NCI-H510A treated with DMSO at 0.1 percent for 48 hours (cell line): Measurements from ENCODE around the gene CDC42BPB.
"Not testable (repeated sequence)": the region's sequence is repeated elsewhere in the genome, so short reads cannot be mapped to it uniquely, and the experiment has no call there.

Experiments used
- DNase-seq: peaks from one replicate; lab custom pipeline; 2025; lab: John Stamatoyannopoulos, UW

CDC42BPB gene

GRCh38 chr14:102928412-102929240 lies 128.7 kb downstream of the CDC42BPB start:
- DNase-seq, result peak; percentile 48

- no peak for DNase-seq
Measured at GRCh38 chr14:102927878-102928411, 129.4 kb downstream of the CDC42BPB start.

GRCh38 chr14:102927346-102927877 lies 129.9 kb downstream of the CDC42BPB start:
- DNase-seq, result no peak

GRCh38 chr14:102926840-102927239 lies 130.5 kb downstream of the CDC42BPB start:
- DNase-seq, result not testable (repeated sequence)

- DNase-seq, result no peak
Measured at GRCh38 chr14:102926104-102926503, 131.2 kb downstream of the CDC42BPB start.

GRCh38 chr14:102925646-102926045 lies 131.7 kb downstream of the CDC42BPB start:
- no peak for DNase-seq

- no peak for DNase-seq
Measured at GRCh38 chr14:102924632-102925588, 132.4 kb downstream of the CDC42BPB start.

GRCh38 chr14:102923925-102924486 lies 133.3 kb downstream of the CDC42BPB start:
- no peak for DNase-seq

GRCh38 chr14:102923201-102923924 lies 134.0 kb downstream of the CDC42BPB start:
- no peak for DNase-seq

GRCh38 chr14:102922490-102923200 lies 134.7 kb downstream of the CDC42BPB start, which contains the start of gene AMN:
Gene AMN (plus strand): TSS chr14:102922663. CDS start chr14:102922689, 26 bp downstream.
- no peak for DNase-seq

- no peak for DNase-seq
Measured at GRCh38 chr14:102920998-102921304, 136.4 kb downstream of the CDC42BPB start.

- DNase-seq, result no peak
Measured at GRCh38 chr14:102920273-102920997, 136.9 kb downstream of the CDC42BPB start.

GRCh38 chr14:102918438-102918837 lies 138.9 kb downstream of the CDC42BPB start:
- no peak for DNase-seq

GRCh38 chr14:102917469-102918211 lies 139.7 kb downstream of the CDC42BPB start:
- DNase-seq, result peak; percentile 20

GRCh38 chr14:102917056-102917385 lies 140.3 kb downstream of the CDC42BPB start:
- DNase-seq, result no peak

- no peak for DNase-seq
Measured at GRCh38 chr14:102916347-102917055, 140.8 kb downstream of the CDC42BPB start.

GRCh38 chr14:102915292-102916110 lies 141.8 kb downstream of the CDC42BPB start:
- no peak for DNase-seq
